GM12891 (cell line): ENCODE data around the gene AK1.

Source experiments
- DNase-seq: peaks from one replicate; pipeline ENCODE4 v3.0.0; 2011; ENCODE audit warnings: low spot score; ENCODE audit not compliant: insufficient read length
- FAIRE-seq: peaks from 2 replicates; lab custom pipeline; 2011; peaks lifted over from hg19 to GRCh38; lab: Jason Lieb, UNC
- PAX5 ChIP-seq: IDR thresholded peaks from 2 replicates; pipeline ENCODE4 v1.6.1; 2011; ENCODE audit warnings: low read length, moderate library complexity, mild to moderate bottlenecking; ENCODE audit not compliant: insufficient read depth, severe bottlenecking
- POLR2A ChIP-seq: IDR thresholded peaks from 2 replicates; pipeline ENCODE4 v1.6.1; 2011; ENCODE audit warnings: low read depth, low read length, control low read depth
- POLR2AphosphoS5 ChIP-seq: IDR thresholded peaks from 2 replicates; pipeline ENCODE4 v1.6.1; 2011; ENCODE audit warnings: low read depth, low read length, control low read depth
- POU2F2 ChIP-seq: IDR thresholded peaks from 2 replicates; pipeline ENCODE4 v1.6.1; 2011; ENCODE audit warnings: low read depth, mild to moderate bottlenecking, control low read depth, low read length, moderate library complexity
- SPI1 ChIP-seq: IDR thresholded peaks from 2 replicates; pipeline ENCODE4 v1.6.1; 2011; ENCODE audit warnings: low read depth, low read length, control low read depth
- TAF1 ChIP-seq: IDR thresholded peaks from 2 replicates; pipeline ENCODE4 v1.6.1; 2011; ENCODE audit warnings: low read depth, low read length, control low read depth

AK1 gene

GRCh38 chr9:127898433-127899127 lies 21.1 kb upstream of the AK1 start:
- FAIRE-seq, result no peak
- TF ChIP-seq PAX5 (no peak), SPI1 (no peak), POLR2A (no peak), TAF1 (no peak), POLR2AphosphoS5 (no peak), POU2F2 (no peak)
- no peak for DNase-seq

- TF ChIP-seq SPI1 (peak; percentile 22; the same call in 1 of the 2 replicates), POLR2AphosphoS5 (no peak), POU2F2 (no peak)
- peak; percentile 65 for DNase-seq
- no peak for FAIRE-seq
Measured at GRCh38 chr9:127897193-127897692, 19.8 kb upstream of the AK1 start.

- TF ChIP-seq POU2F2 (no peak), POLR2AphosphoS5 (no peak), PAX5 (no peak), SPI1 (no peak), POLR2A (no peak), TAF1 (no peak)
- no peak for FAIRE-seq
- DNase-seq, result no peak
Measured at GRCh38 chr9:127896395-127897192, 19.1 kb upstream of the AK1 start.

DNA sequence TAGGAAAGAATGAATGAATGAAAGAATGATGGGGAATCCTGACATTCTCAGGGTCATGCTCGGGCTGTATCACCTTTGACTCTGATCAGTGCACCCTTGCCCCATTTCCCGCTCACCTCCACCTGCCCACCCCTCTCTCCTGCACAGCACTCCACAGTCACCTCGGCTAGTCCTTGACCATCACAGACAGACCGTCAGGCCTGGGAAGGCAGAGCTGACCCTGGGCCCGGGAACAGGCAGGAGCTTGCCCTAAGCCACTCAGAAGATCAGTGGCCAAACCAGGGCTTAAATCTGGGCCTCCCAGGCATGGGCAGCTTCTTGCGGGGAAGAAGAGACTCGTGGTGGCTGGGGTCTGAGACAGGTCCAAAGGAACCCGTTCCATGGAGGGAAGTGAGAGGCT lies 18.3 kb upstream of the AK1 start:
- TF ChIP-seq POLR2A, result no peak
- TF ChIP-seq TAF1, result no peak
- no peak for TF ChIP-seq POLR2AphosphoS5
- TF ChIP-seq POU2F2, result no peak
- no peak for TF ChIP-seq SPI1
- FAIRE-seq (no peak), DNase-seq (no peak)

- TF ChIP-seq POLR2A, result no peak
- no peak for TF ChIP-seq PAX5
- TF ChIP-seq SPI1, result no peak
- TF ChIP-seq POU2F2, result no peak
- no peak for TF ChIP-seq POLR2AphosphoS5
- no peak for TF ChIP-seq TAF1
- no peak for DNase-seq
- no peak for FAIRE-seq
Measured at GRCh38 chr9:127893392-127893791, 15.9 kb upstream of the AK1 start.

GRCh38 chr9:127892831-127893230 lies 15.4 kb upstream of the AK1 start:
- no peak for TF ChIP-seq POLR2AphosphoS5
- TF ChIP-seq TAF1, result no peak
- no peak for TF ChIP-seq SPI1
- no peak for TF ChIP-seq PAX5
- no peak for TF ChIP-seq POU2F2
- no peak for TF ChIP-seq POLR2A
- FAIRE-seq (no peak), DNase-seq (no peak)

- DNase-seq (no peak), FAIRE-seq (no peak)
- TF ChIP-seq TAF1 (no peak), SPI1 (no peak), POU2F2 (no peak), POLR2AphosphoS5 (no peak), PAX5 (no peak), POLR2A (no peak)
Measured at GRCh38 chr9:127890053-127890452, 12.6 kb upstream of the AK1 start.

GRCh38 chr9:127887792-127888191 lies 10.3 kb upstream of the AK1 start:
- DNase-seq, result no peak
- FAIRE-seq, result peak; percentile 76

GRCh38 chr9:127886401-127886972 lies 9.0 kb upstream of the AK1 start:
- TF ChIP-seq PAX5 (no peak), POLR2AphosphoS5 (no peak), SPI1 (no peak), POU2F2 (no peak), TAF1 (no peak), POLR2A (no peak)
- peak; percentile 28 for FAIRE-seq

More at GRCh38 chr9:127887792-127888191, 10.3 kb upstream of the AK1 start:
- no peak for TF ChIP-seq PAX5
- TF ChIP-seq POLR2A, result no peak
- TF ChIP-seq POLR2AphosphoS5, result no peak
- TF ChIP-seq SPI1, result no peak
- no peak for TF ChIP-seq TAF1
- TF ChIP-seq POU2F2, result no peak

More at GRCh38 chr9:127886401-127886972, 9.0 kb upstream of the AK1 start:
- DNase-seq, result no peak
